H9 (cell line): Measurements from ENCODE around the gene ZNF235. TPM values are rescaled to one million over a fixed set of nuclear protein-coding genes. Genes with fewer than 3 reads are reported as not detected.
"Not testable (repeated sequence)": the region's sequence is repeated elsewhere in the genome, so short reads cannot be mapped to it uniquely, and the experiment has no call there.

ENCODE experiments used
- DNase-seq: peaks from one replicate; pipeline ENCODE4 v3.0.0-alpha.2; 2017
- H2AFZ ChIP-seq: one replicate; pipeline ENCODE4 v1.6.1; 2013; ENCODE audit warnings: mild to moderate bottlenecking, low read length, control low read depth, moderate library complexity
- H2AK5ac ChIP-seq: 2 replicates; pipeline ENCODE4 v1.6.1; 2013; ENCODE audit warnings: low read length, control low read depth, mixed read lengths; ENCODE audit not compliant: insufficient read length
- H2BK120ac ChIP-seq: one replicate; pipeline ENCODE4 v1.6.1; 2013; ENCODE audit warnings: low read depth, mild to moderate bottlenecking, low read length, control low read depth, inconsistent platforms; ENCODE audit not compliant: poor library complexity, severe bottlenecking
- H2BK12ac ChIP-seq: 2 replicates; pipeline ENCODE4 v1.6.1; 2013; ENCODE audit warnings: low read length, control low read depth, mixed read lengths, low read depth; ENCODE audit not compliant: insufficient read length
- H2BK15ac ChIP-seq: 2 replicates; pipeline ENCODE4 v1.6.1; 2013; ENCODE audit warnings: low read depth, low read length, control low read depth
- H2BK20ac ChIP-seq: one replicate; pipeline ENCODE4 v1.6.1; 2013; ENCODE audit warnings: low read depth, mild to moderate bottlenecking, low read length, control low read depth, inconsistent platforms; ENCODE audit not compliant: poor library complexity, severe bottlenecking
- H2BK5ac ChIP-seq: 2 replicates; pipeline ENCODE4 v1.6.1; 2013; ENCODE audit warnings: low read length, control low read depth, mixed read lengths; ENCODE audit not compliant: insufficient read length
- H3K14ac ChIP-seq: 2 replicates; pipeline ENCODE4 v1.6.1; 2013; ENCODE audit warnings: low read length, control low read depth; ENCODE audit not compliant: insufficient read depth
- H3K18ac ChIP-seq: 2 replicates; pipeline ENCODE4 v1.6.1; 2013; ENCODE audit warnings: low read depth, mild to moderate bottlenecking, mixed read lengths, low read length, control low read depth; ENCODE audit not compliant: insufficient read length
- H3K23ac ChIP-seq: 2 replicates; pipeline ENCODE4 v1.6.1; 2013; ENCODE audit warnings: low read length, control low read depth, mixed read lengths, low read depth; ENCODE audit not compliant: insufficient read length
- H3K23me2 ChIP-seq: 2 replicates; pipeline ENCODE4 v1.6.1; 2013; ENCODE audit warnings: low read depth, mild to moderate bottlenecking, mixed read lengths, low read length, control low read depth; ENCODE audit not compliant: insufficient read length, poor library complexity, severe bottlenecking
- H3K27ac ChIP-seq: 2 replicates; pipeline ENCODE4 v1.5.1; 2013; ENCODE audit warnings: low read length, control low read depth, mixed read lengths, low read depth; ENCODE audit not compliant: insufficient read length
- H3K27me3 ChIP-seq: 2 replicates; pipeline ENCODE4 v1.6.1; 2013; ENCODE audit warnings: low read length, control low read depth, inconsistent platforms; ENCODE audit not compliant: insufficient read depth
- H3K4ac ChIP-seq: 2 replicates; pipeline ENCODE4 v1.6.1; 2013; ENCODE audit warnings: low read depth, mild to moderate bottlenecking, control low read depth, inconsistent platforms, low read length, moderate library complexity
- H3K4me1 ChIP-seq: 2 replicates; pipeline ENCODE4 v1.6.1; 2013; ENCODE audit warnings: low read length, control low read depth, inconsistent platforms; ENCODE audit not compliant: insufficient read depth
- H3K4me2 ChIP-seq: 2 replicates; pipeline ENCODE4 v1.6.1; 2013; ENCODE audit warnings: low read length, control low read depth, mixed read lengths; ENCODE audit not compliant: insufficient read length, insufficient read depth
- H3K56ac ChIP-seq: 2 replicates; pipeline ENCODE4 v1.6.1; 2013; ENCODE audit warnings: low read depth, mild to moderate bottlenecking, mixed read lengths, low read length, control low read depth; ENCODE audit not compliant: insufficient read length
- H3K79me1 ChIP-seq: 2 replicates; pipeline ENCODE4 v1.6.1; 2013; ENCODE audit warnings: low read depth, mild to moderate bottlenecking, moderate library complexity, low read length, control low read depth, inconsistent platforms; ENCODE audit not compliant: insufficient read depth, poor library complexity, severe bottlenecking
- H3K79me2 ChIP-seq: 2 replicates; pipeline ENCODE4 v1.6.1; 2013; ENCODE audit warnings: low read length, control low read depth, inconsistent platforms; ENCODE audit not compliant: insufficient read depth
- H3K9ac ChIP-seq: 2 replicates; pipeline ENCODE4 v1.6.1; 2013; ENCODE audit warnings: low read length, control low read depth, mixed read lengths; ENCODE audit not compliant: insufficient read length; ENCODE audit errors: extremely low read depth
- H3K9me3 ChIP-seq: one replicate; pipeline ENCODE4 v1.6.1; 2013; ENCODE audit warnings: low read depth, low read length, inconsistent platforms; ENCODE audit not compliant: control insufficient read depth
- H3T11ph ChIP-seq: one replicate; pipeline ENCODE4 v1.6.1; 2013; ENCODE audit warnings: mild to moderate bottlenecking, low read length, control low read depth, inconsistent platforms
- H4K20me1 ChIP-seq: one replicate; pipeline ENCODE4 v1.6.1; 2013; ENCODE audit not compliant: control insufficient read depth, insufficient read length, insufficient read depth
- H4K5ac ChIP-seq: 2 replicates; pipeline ENCODE4 v1.6.1; 2013; ENCODE audit warnings: low read depth, mild to moderate bottlenecking, mixed read lengths, low read length, control low read depth; ENCODE audit not compliant: insufficient read length
- H4K8ac ChIP-seq: replicated peaks from 2 replicates; pipeline ENCODE4 v1.6.1; 2013; ENCODE audit warnings: low read length, control low read depth, mixed read lengths, low read depth; ENCODE audit not compliant: insufficient read length
- H4K91ac ChIP-seq: 2 replicates; pipeline ENCODE4 v1.6.1; 2013; ENCODE audit warnings: low read depth, mild to moderate bottlenecking, moderate library complexity, mixed read lengths, low read length, control low read depth; ENCODE audit not compliant: insufficient read length
- H3K27ac Mint-ChIP-seq, 3 experiments: 2 replicates in 2 of 3; 3 replicates in 1 of 3; pipeline ENCODE4 v1.8.0; 2020 to 2021; ENCODE audit warnings: mixed read lengths in 3 of 3, mild to moderate bottlenecking in 1 of 3, moderate library complexity in 1 of 3
- H3K27me3 Mint-ChIP-seq: 2 replicates; pipeline ENCODE4 v1.8.0; 2021; ENCODE audit warnings: low read depth, mild to moderate bottlenecking, moderate library complexity, mixed read lengths
- H3K36me3 Mint-ChIP-seq, 3 experiments: 2 replicates in 2 of 3; 3 replicates in 1 of 3; pipeline ENCODE4 v1.8.0; 2020 to 2021; ENCODE audit warnings: low read depth in 3 of 3, mixed read lengths in 3 of 3; ENCODE audit not compliant: insufficient read depth in 1 of 3
- H3K4me1 Mint-ChIP-seq, 2 experiments: 2 replicates each; pipeline ENCODE4 v1.8.0; 2020; ENCODE audit warnings: mixed read lengths in 2 of 2
- H3K4me3 Mint-ChIP-seq, 2 experiments: 2 replicates in 1 of 2; 3 replicates in 1 of 2; pipeline ENCODE4 v1.8.0; 2020 to 2021; ENCODE audit warnings: mild to moderate bottlenecking in 2 of 2, mixed read lengths in 2 of 2, moderate library complexity in 1 of 2
- H3K9me3 Mint-ChIP-seq, 2 experiments: 2 replicates in 1 of 2; 3 replicates in 1 of 2; pipeline ENCODE4 v1.8.0; 2020; ENCODE audit warnings: mild to moderate bottlenecking in 2 of 2, mixed read lengths in 2 of 2, moderate library complexity in 1 of 2
- CTCF ChIP-seq: fragments of 200-600 bp; sonication (generic); conservative IDR thresholded peaks from 3 replicates; pipeline ENCODE4 v1.8.0; 2021; ENCODE audit warnings: antibody characterized with exemption, mild to moderate bottlenecking
- WGBS: extraction: QIAGEN DNeasy Blood & Tissue Kit; methylation state at CpG from one replicate; pipeline ENCODE4 v1.1.7; 2013; ENCODE audit warnings: missing lambda C conversion rate, low lambda C conversion rate, mixed read lengths; ENCODE audit not compliant: insufficient read length; ENCODE audit errors: extremely low coverage; 5-methylcytosine and 5-hydroxymethylcytosine counted together
- total RNA-seq: library from RNA; stranded (reverse); gene quantifications from 2 replicates; pipeline ENCODE4 v1.2.1, GENCODE V29; 2021

The ZNF235 gene
- total RNA-seq, 1 experiment from 2014 or later = 6.6 TPM

GRCh38 chr19:44254496-44254895 lies 50.3 kb downstream of the ZNF235 start:
- H2BK120ac ChIP-seq = no peak overlapping the region
- Mint-ChIP-seq H3K27me3 (peaks cover 3% of the 10 kb centered on the region), H3K4me3 (no peak overlapping the region), H3K4me1 (no peaks in the 10 kb centered on the region), H3K36me3 (peaks cover 24 to 44% (median 37%) of the 10 kb centered on the region in 3 experiments), H3K27ac (no peak overlapping the region), H3K9me3 (peaks cover 88 to 90% of the 10 kb centered on the region in 2 experiments)
- no peak overlapping the region for H3K9ac ChIP-seq
- no peaks in the 10 kb centered on the region for H3K23me2 ChIP-seq
- H4K91ac ChIP-seq = no peak overlapping the region
- H4K20me1 ChIP-seq = no peaks in the 10 kb centered on the region
- H2AK5ac ChIP-seq = no peak overlapping the region
- no peaks in the 10 kb centered on the region for H3K27me3 ChIP-seq
- H3K4me2 ChIP-seq = no peak overlapping the region
- no peaks in the 10 kb centered on the region for H3K4me1 ChIP-seq
- TF ChIP-seq CTCF = no peak
- H3K27ac ChIP-seq = no peak overlapping the region
- no peak overlapping the region for H3K4ac ChIP-seq
- H3K79me2 ChIP-seq = no peaks in the 10 kb centered on the region
- no peak overlapping the region for H2BK15ac ChIP-seq
- no CpG with 5 or more reads among the region's 2 CpGs for WGBS
- H3K14ac ChIP-seq = no peak overlapping the region
- H3K18ac ChIP-seq = no peak overlapping the region
- peaks cover 5% of the 10 kb centered on the region for H3K9me3 ChIP-seq
- H3T11ph ChIP-seq = no peak overlapping the region
- no peak overlapping the region for H4K5ac ChIP-seq
- no peak overlapping the region for H2AFZ ChIP-seq
- no peak overlapping the region for H3K23ac ChIP-seq
- no peak overlapping the region for H2BK5ac ChIP-seq
- no peak overlapping the region for H3K56ac ChIP-seq
- H2BK12ac ChIP-seq = no peak overlapping the region
- no peak overlapping the region for H4K8ac ChIP-seq
- no peaks in the 10 kb centered on the region for H3K79me1 ChIP-seq
- H2BK20ac ChIP-seq = no peak overlapping the region
- no peak for DNase-seq

- not testable (repeated sequence) for H3K27me3 Mint-ChIP-seq, H4K5ac ChIP-seq, H2BK5ac ChIP-seq, H3K14ac ChIP-seq, H3K4ac ChIP-seq, H2AFZ ChIP-seq, H3K4me3 Mint-ChIP-seq, H2BK120ac ChIP-seq, H4K8ac ChIP-seq, H2BK15ac ChIP-seq, H3K27ac ChIP-seq, H3K79me1 ChIP-seq, H3K4me1 ChIP-seq, H3K4me1 Mint-ChIP-seq, H3K27ac Mint-ChIP-seq, H3K23me2 ChIP-seq, H4K20me1 ChIP-seq, DNase-seq, H2AK5ac ChIP-seq, H2BK20ac ChIP-seq, H3K9me3 ChIP-seq, H3K18ac ChIP-seq, H4K91ac ChIP-seq, H2BK12ac ChIP-seq, H3K27me3 ChIP-seq, H3K79me2 ChIP-seq, H3K23ac ChIP-seq, H3K56ac ChIP-seq, H3K9ac ChIP-seq, H3K4me2 ChIP-seq, H3T11ph ChIP-seq
- Mint-ChIP-seq H3K9me3 (peaks cover 94 to 99% of the 10 kb centered on the region in 2 experiments), H3K36me3 (peaks cover 32 to 50% (median 42%) of the 10 kb centered on the region in 3 experiments)
- no CpG with 5 or more reads among the region's 2 CpGs for WGBS
Observed at GRCh38 chr19:44253392-44253791, 51.4 kb downstream of the ZNF235 start.
